ENCODE measurements around the gene PLEKHG1. TPM values are rescaled to one million over a fixed set of nuclear protein-coding genes. Genes with fewer than 3 reads are reported as not detected.
A peak's percentile ranks its signal among the peaks of the same experiment; 100 is the strongest.

Gene PLEKHG1
- total RNA-seq, 1 donor = 1.9 TPM

GRCh38 chr6:150617496-150618460 lies 18.1 kb downstream of the PLEKHG1 start:
- DNase-seq (ENCODE audit: low read depth in 2 of 3, low spot score in 2 of 3) = no peak

- DNase-seq (ENCODE audit: low read depth in 2 of 3, low spot score in 2 of 3) = no peak
These were observed 19.6 kb downstream of the PLEKHG1 start for GRCh38 chr6:150619275-150619674.

GRCh38 chr6:150620244-150620643 lies 20.6 kb downstream of the PLEKHG1 start:
- no peak for DNase-seq (ENCODE audit: low read depth in 2 of 3, low spot score in 2 of 3)

DNA sequence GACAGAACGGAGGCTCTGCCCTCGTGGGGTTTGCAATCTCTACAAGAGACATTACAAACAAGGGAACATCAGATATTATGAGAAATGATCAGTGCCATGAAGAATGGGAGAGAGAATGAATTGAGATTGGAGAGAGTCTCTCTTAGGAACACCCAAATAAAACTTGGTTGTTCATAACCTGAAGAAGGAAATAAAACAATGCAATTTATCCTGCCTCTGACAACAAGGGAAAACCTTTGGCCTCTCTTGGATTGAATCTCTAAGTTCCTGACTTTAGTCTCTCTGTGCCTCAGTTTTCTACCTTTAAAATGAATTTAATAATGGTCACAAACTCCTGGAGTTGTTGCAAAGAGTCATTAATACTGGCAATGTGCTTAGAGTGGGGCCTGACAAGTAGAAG lies 21.1 kb downstream of the PLEKHG1 start:
- no peak for DNase-seq (ENCODE audit: low read depth in 2 of 3, low spot score in 2 of 3)

GRCh38 chr6:150622476-150622875 lies 22.8 kb downstream of the PLEKHG1 start:
- no peak for DNase-seq (ENCODE audit: low read depth in 2 of 3, low spot score in 2 of 3)

DNA sequence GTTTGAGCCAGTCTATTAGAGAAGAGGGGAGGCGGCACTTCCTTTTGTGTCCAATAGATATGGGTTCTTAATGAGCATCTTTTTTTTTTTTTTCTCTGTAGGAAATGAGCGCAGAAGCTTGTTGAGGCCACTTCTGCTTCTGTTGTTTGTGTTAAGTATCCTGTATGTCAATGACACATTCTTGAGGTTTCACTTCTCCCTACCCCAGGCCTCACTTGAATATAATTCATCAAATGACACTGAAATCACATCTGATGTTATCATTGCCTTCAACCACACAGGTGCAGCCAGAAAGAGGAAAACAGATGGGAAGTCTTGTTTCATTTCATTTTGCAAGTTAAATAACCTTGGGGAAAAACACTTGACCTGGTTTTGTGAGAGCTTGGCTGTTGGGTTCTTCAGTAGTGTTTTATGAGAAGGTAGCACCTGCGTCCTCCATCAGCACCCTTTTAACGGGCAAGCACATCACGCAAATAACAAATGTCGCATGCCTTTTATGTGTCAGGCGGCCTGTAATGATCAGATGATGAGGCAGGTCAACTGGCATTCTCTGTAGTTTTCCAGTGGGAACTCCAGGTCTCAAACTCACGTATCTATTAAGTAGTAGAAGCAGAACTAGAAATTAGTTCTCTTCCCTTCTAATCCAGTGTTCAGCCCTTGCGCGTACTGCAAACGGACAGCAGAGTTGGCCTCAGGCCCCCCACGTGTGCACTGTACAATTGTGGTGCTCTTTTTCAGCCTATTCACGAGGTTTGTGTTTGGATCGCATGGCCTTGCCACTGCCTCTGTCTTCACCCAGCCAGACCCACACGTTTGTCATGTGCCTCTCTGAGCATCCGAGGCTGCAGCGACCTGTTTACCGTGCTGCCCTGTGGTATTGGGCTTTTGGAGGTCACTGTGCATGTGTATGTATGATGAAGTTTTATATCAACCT lies 23.5 kb downstream of the PLEKHG1 start:
- peak in 2 of 3 donors; percentile 72 to 82 for DNase-seq (ENCODE audit: low read depth in 2 of 3, low spot score in 2 of 3)

DNA sequence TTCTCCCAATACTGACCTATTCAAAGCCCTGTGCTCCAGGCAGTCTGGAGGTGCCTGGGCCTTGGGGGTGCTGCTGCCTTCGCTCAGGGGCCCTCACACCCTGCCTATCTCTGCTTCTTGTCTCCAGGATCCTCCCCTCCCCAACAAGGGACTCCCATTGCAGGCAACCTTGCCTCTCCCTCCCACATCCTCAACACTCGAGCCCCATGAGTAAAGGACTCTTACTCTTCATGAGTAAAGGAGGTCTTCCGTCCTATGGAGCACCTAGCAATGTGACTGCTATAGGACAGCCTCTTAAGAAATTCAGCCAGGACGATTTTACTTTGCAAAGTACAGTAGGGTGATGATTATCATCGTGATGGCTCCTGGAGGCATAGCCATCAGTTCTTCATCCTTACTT lies 24.5 kb downstream of the PLEKHG1 start:
- DNase-seq (ENCODE audit: low read depth in 2 of 3, low spot score in 2 of 3) = no peak

DNA sequence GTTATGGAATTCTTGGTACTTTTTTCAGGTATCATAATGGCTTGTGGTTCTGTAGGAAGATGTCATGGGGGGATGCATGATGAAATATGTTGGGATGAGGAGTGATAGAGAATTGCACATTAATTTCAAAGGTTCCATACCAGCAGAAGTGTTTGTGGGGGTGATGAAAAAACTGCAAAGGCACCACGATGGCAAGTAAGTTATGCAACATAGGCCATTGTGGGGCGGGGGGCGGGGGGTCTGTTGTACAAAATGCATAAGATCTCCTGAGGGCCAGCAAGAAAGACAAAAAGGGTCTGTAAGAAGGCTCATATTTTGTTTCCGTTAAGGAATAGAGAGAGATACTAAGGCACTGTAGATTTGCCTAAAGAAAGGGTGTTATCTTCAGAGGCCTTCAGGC lies 26.2 kb downstream of the PLEKHG1 start:
- no peak for DNase-seq (ENCODE audit: low read depth in 2 of 3, low spot score in 2 of 3)

- no peak for DNase-seq (ENCODE audit: low read depth in 2 of 3, low spot score in 2 of 3)
These were observed 27.5 kb downstream of the PLEKHG1 start for GRCh38 chr6:150627154-150627553.

DNA sequence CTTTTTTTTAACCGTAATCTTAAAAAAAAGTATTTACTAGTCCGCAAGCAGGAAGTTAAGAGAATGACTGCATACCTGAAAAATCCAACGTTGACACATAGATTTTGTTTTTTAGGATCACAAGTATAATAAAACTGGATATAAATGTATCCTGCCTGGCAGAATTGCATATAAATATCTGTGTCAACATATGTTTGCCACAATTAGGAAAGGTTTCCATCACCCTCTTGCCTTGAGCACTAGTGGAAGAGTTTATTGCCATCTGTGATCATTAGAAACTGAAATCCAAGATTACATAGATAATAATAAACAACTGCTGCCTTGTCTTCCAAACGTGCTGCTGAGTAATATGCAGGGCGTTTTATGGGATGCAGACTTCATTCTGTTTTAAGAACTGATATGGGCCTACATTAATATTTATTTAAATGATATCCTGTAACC lies 27.9 kb downstream of the PLEKHG1 start:
- no peak for DNase-seq (ENCODE audit: low read depth in 2 of 3, low spot score in 2 of 3)

- DNase-seq (ENCODE audit: low read depth in 2 of 3, low spot score in 2 of 3) = no peak
These were observed 29.2 kb downstream of the PLEKHG1 start for GRCh38 chr6:150628908-150629307.

GRCh38 chr6:150631283-150631983 lies 31.7 kb downstream of the PLEKHG1 start:
- no peak for DNase-seq (ENCODE audit: low read depth in 2 of 3, low spot score in 2 of 3)

GRCh38 chr6:150631984-150632642 lies 32.4 kb downstream of the PLEKHG1 start:
- no peak for DNase-seq (ENCODE audit: low read depth in 2 of 3, low spot score in 2 of 3)

DNA sequence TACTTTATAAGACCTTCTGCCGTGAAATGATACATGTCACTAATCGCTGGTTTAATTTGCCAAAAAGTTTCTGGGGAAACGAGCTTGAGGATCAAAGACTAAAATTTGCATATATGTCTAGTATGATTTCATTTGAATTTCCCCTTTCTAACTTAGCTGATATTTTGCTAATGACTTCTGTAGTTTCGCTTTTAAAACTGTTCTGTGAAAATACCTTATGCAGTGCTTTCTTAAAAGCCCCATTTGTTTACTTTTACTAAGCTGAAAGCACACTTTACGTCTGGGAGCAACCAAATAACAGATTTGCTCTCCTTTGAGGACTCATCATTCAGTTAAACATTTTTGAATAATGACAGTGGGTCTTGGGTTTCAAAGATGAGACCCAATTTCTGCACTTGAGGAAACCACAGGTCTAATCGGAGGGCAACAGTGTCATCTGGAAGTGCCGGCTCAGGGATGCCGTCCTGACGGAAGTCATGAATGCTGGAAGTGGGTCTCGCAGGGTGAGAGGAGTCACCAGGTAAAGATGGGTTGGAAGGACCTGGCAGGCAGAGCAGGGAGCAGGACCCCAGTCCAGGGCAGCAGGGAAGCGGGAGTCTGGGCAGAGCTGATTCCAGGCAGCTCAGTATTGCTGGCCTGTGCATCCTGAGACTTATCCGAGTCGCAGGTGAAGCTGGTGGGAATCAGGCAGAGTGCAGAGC lies 33.2 kb downstream of the PLEKHG1 start:
- peak in 1 of 3 donors; percentile 24 for DNase-seq (ENCODE audit: low read depth in 2 of 3, low spot score in 2 of 3)

DNA sequence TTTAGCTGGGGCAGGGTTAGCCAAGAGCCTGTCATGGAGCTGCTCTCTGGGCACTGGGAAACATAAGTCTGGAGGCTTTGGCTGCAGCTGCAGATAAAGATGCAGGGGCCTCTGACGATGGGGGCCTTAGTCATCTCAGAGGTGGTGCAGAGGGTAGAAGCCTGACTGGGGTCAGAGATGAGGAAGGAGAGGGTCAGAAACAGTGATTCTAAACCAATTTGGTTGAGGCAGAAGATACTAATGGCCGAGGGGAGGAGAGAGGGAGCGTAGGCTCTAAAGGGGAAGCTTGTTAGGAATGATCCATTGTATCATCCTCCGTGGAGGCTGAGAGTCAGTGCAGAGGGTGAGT lies 33.8 kb downstream of the PLEKHG1 start:
- DNase-seq (ENCODE audit: low read depth in 2 of 3, low spot score in 2 of 3) = no peak

GRCh38 chr6:150634176-150634963 lies 34.7 kb downstream of the PLEKHG1 start:
- peak in 1 of 3 donors; percentile 36 for DNase-seq (ENCODE audit: low read depth in 2 of 3, low spot score in 2 of 3)

- no peak for DNase-seq (ENCODE audit: low read depth in 2 of 3, low spot score in 2 of 3)
These were observed 35.2 kb downstream of the PLEKHG1 start for GRCh38 chr6:150634964-150635292.

- no peak for DNase-seq (ENCODE audit: low read depth in 2 of 3, low spot score in 2 of 3)
These were observed 36.3 kb downstream of the PLEKHG1 start for GRCh38 chr6:150635906-150636514.

- DNase-seq (ENCODE audit: low read depth in 2 of 3, low spot score in 2 of 3) = no peak
These were observed 37.1 kb downstream of the PLEKHG1 start for GRCh38 chr6:150636808-150637207.

All from hematopoietic multipotent progenitor cell (in vitro differentiated cells).